ENCODE measurements around the gene HK2.

- TF ChIP-seq CTCF (IDR thresholded peaks at IDR 0.05), result no peak
- TF ChIP-seq POLR2AphosphoS5 (IDR thresholded peaks at IDR 0.05), result no peak
Measured at GRCh38 chr2:74889159-74889558, 55.2 kb downstream of the HK2 start.
